Measurements from ENCODE around the gene LRP1. TPM values are rescaled to one million over a fixed set of nuclear protein-coding genes. Genes with fewer than 3 reads are reported as not detected.

LRP1 gene
- total RNA-seq, 1 donor from 2014 or later = 369 TPM

GRCh38 chr12:57143454-57143853 lies 15.2 kb downstream of the LRP1 start:
- Histone ChIP-seq H3K9ac (ENCODE audit: low read length) (no peak overlapping the region), H3K9me3 (ENCODE audit: insufficient read depth, low read depth, low read length) (no peaks in the 10 kb centered on the region), H3K36me3 (ENCODE audit: insufficient read depth, low read length) (peaks cover 61% of the 10 kb centered on the region), H4K20me1 (ENCODE audit: insufficient read depth, low read length) (peaks cover 97% of the 10 kb centered on the region), H3K79me2 (ENCODE audit: insufficient read depth, low read length) (peaks cover 46% of the 10 kb centered on the region), H3K4me1 (ENCODE audit: insufficient read depth, low read length) (peaks cover 30% of the 10 kb centered on the region), H3K4me2 (ENCODE audit: low read length) (no peak overlapping the region), H3K4me3 (ENCODE audit: insufficient read depth, low read depth, low read length) (no peak overlapping the region), H2AFZ (ENCODE audit: low read depth, low read length) (no peak overlapping the region), H3K27me3 (ENCODE audit: insufficient read depth, low read length) (no peaks in the 10 kb centered on the region), H3K27ac (ENCODE audit: low read depth, low read length) (no peak overlapping the region)
- Mint-ChIP-seq H3K27me3 (ENCODE audit: low read depth, unreplicated experiment) (no peaks in the 10 kb centered on the region), H3K9me3 (ENCODE audit: unreplicated experiment) (no peaks in the 10 kb centered on the region), H3K36me3 (ENCODE audit: low read depth, unreplicated experiment) (peaks cover 62% of the 10 kb centered on the region), H3K27ac (ENCODE audit: unreplicated experiment) (no peak overlapping the region), H3K4me3 (ENCODE audit: unreplicated experiment) (no peak overlapping the region), H3K4me1 (ENCODE audit: low read depth, unreplicated experiment) (peaks cover 61% of the 10 kb centered on the region)
- no peak for FAIRE-seq
- no peak for DNase-seq (ENCODE audit: low read depth)
- no peak for TF ChIP-seq EZH2 (IDR thresholded peaks at IDR 0.05; ENCODE audit: insufficient read depth, low read length)
- no peak for TF ChIP-seq CTCF (IDR thresholded peaks at IDR 0.05; ENCODE audit: insufficient read depth, low read depth, low read length)

DNA sequence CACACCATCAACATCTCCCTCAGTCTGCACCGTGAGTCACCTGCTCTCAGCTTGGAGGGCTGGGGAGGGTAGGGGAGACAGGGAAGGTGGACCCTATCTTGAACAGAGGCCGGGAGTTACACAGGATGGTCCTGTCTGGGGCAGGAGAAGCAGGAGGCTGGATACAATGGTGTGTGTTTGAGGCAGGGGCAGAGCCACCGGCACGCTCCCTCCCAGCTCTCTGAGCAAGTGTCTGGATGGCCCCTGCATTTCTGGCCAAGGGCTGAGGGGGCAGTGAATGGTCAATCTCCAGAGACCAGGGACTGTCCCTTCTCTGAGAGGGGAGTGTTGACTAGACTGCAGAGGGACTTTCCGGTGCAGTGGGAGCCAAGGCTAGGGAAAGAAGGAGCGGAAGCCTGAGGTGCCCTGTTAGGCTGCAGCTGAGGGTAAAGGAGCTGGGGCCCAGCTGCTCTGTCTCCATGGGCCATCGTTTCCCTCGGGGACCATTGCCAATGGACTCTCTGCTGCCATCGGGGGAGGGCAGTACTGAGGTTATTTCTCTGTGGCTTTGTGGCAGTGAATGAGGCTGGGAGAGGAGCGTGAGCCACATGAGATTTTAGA lies 17.3 kb downstream of the LRP1 start:
- H2AFZ ChIP-seq (ENCODE audit: low read depth, low read length) = no peak overlapping the region
- peaks cover 60% of the 10 kb centered on the region for H3K36me3 Mint-ChIP-seq (ENCODE audit: low read depth, unreplicated experiment)
- H3K27me3 Mint-ChIP-seq (ENCODE audit: low read depth, unreplicated experiment) = no peaks in the 10 kb centered on the region
- DNase-seq (ENCODE audit: low read depth) = no peak
- H3K27ac ChIP-seq (ENCODE audit: low read depth, low read length) = no peak overlapping the region
- peaks cover 52% of the 10 kb centered on the region for H3K36me3 ChIP-seq (ENCODE audit: insufficient read depth, low read length)
- H4K20me1 ChIP-seq (ENCODE audit: insufficient read depth, low read length) = peaks cover 92% of the 10 kb centered on the region
- H3K4me3 Mint-ChIP-seq (ENCODE audit: unreplicated experiment) = no peak overlapping the region
- FAIRE-seq = no peak
- peaks cover 60% of the 10 kb centered on the region for H3K4me1 Mint-ChIP-seq (ENCODE audit: low read depth, unreplicated experiment)
- peak overlapping the region; percentile 81 for H3K27ac Mint-ChIP-seq (ENCODE audit: unreplicated experiment)
- TF ChIP-seq CTCF (IDR thresholded peaks at IDR 0.05; ENCODE audit: insufficient read depth, low read depth, low read length) (no peak), EZH2 (IDR thresholded peaks at IDR 0.05; ENCODE audit: insufficient read depth, low read length) (no peak)
- no peak overlapping the region for H3K4me3 ChIP-seq (ENCODE audit: insufficient read depth, low read depth, low read length)
- H3K27me3 ChIP-seq (ENCODE audit: insufficient read depth, low read length) = no peaks in the 10 kb centered on the region
- H3K79me2 ChIP-seq (ENCODE audit: insufficient read depth, low read length) = peaks cover 55% of the 10 kb centered on the region
- no peak overlapping the region for H3K9ac ChIP-seq (ENCODE audit: low read length)
- H3K4me1 ChIP-seq (ENCODE audit: insufficient read depth, low read length) = peaks cover 32% of the 10 kb centered on the region
- no peaks in the 10 kb centered on the region for H3K9me3 ChIP-seq (ENCODE audit: insufficient read depth, low read depth, low read length)
- no peak overlapping the region for H3K4me2 ChIP-seq (ENCODE audit: low read length)
- no peaks in the 10 kb centered on the region for H3K9me3 Mint-ChIP-seq (ENCODE audit: unreplicated experiment)

GRCh38 chr12:57146092-57146491 lies 17.8 kb downstream of the LRP1 start:
- Histone ChIP-seq H3K36me3 (ENCODE audit: insufficient read depth, low read length) (peaks cover 49% of the 10 kb centered on the region), H3K27me3 (ENCODE audit: insufficient read depth, low read length) (no peaks in the 10 kb centered on the region), H3K79me2 (ENCODE audit: insufficient read depth, low read length) (peaks cover 57% of the 10 kb centered on the region), H3K9me3 (ENCODE audit: insufficient read depth, low read depth, low read length) (no peaks in the 10 kb centered on the region), H4K20me1 (ENCODE audit: insufficient read depth, low read length) (peaks cover 92% of the 10 kb centered on the region), H2AFZ (ENCODE audit: low read depth, low read length) (no peak overlapping the region), H3K4me2 (ENCODE audit: low read length) (no peak overlapping the region), H3K4me1 (ENCODE audit: insufficient read depth, low read length) (peaks cover 32% of the 10 kb centered on the region), H3K4me3 (ENCODE audit: insufficient read depth, low read depth, low read length) (no peak overlapping the region), H3K27ac (ENCODE audit: low read depth, low read length) (no peak overlapping the region), H3K9ac (ENCODE audit: low read length) (no peak overlapping the region)
- H3K4me1 Mint-ChIP-seq (ENCODE audit: low read depth, unreplicated experiment) = peaks cover 61% of the 10 kb centered on the region
- TF ChIP-seq EZH2 (IDR thresholded peaks at IDR 0.05; ENCODE audit: insufficient read depth, low read length) = no peak
- no peak for TF ChIP-seq CTCF (IDR thresholded peaks at IDR 0.05; ENCODE audit: insufficient read depth, low read depth, low read length)
- peak overlapping the region; percentile 47 for H3K27ac Mint-ChIP-seq (ENCODE audit: unreplicated experiment)
- DNase-seq (ENCODE audit: low read depth) (no peak), FAIRE-seq (no peak)
- H3K4me3 Mint-ChIP-seq (ENCODE audit: unreplicated experiment) = no peak overlapping the region
- H3K36me3 Mint-ChIP-seq (ENCODE audit: low read depth, unreplicated experiment) = peaks cover 61% of the 10 kb centered on the region
- no peaks in the 10 kb centered on the region for H3K27me3 Mint-ChIP-seq (ENCODE audit: low read depth, unreplicated experiment)
- H3K9me3 Mint-ChIP-seq (ENCODE audit: unreplicated experiment) = no peaks in the 10 kb centered on the region

Measured in astrocyte (in vitro differentiated cells and primary cell).